ENCODE measurements around the gene TMEM144.

The TMEM144 gene

DNA sequence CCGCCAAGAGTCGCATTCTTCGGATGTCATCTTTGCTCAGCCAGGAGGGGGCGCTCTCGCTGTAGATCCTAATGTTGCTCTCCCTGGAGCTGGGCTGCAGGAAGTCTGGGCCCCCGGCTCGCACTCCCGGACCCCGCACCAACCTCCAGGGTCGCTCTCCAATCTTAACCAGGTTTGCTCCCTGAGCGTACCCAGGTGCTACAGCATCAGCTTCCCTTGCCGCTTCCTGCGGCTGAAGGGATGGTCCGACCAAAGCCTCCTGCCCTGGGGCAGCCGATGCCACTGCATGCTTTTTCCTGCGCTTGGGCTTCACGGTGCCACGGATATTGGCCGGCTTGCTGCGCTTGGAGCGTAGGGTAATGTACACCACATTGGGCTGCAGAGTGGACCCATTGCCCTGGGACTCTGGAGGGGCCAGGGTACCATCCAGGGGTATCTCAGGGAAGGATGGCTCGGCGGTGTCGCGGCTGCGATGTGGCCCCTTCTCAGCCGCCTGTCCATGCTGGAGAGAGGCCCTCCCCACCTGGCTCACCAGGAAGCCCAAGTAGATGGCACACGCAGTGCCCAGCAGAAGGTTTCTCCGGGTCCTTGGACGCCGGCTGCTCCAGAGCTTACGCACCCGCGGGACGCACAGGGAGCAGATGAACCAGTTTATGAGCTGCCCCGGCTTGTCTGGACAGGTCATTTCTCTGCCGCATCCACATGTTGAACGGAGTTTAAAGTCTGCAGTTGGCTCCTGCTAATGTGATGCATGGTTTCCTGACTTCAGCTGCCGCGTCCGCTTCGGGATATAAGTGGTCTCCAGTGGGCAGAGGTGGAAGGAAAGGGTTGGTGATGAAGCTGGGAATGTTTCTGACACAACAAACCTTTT, 39.4 kb upstream of the TMEM144 start:
- FAIRE-seq (no peak), DNase-seq (ENCODE audit: insufficient read length) (no peak)
- TF ChIP-seq TAF1 (IDR thresholded peaks at IDR 0.05; ENCODE audit: borderline replicate concordance, low read depth, low read length): no peak
- no peak for TF ChIP-seq POLR2AphosphoS5 (IDR thresholded peaks at IDR 0.05; ENCODE audit: low read depth, low read length)
- no peak for TF ChIP-seq POLR2A (IDR thresholded peaks at IDR 0.05; ENCODE audit: low read depth, low read length)

GRCh38 chr4:158172261-158173258, 37.7 kb upstream of the TMEM144 start, which contains the start of gene GASK1B:
Gene GASK1B, minus strand, starts transcription at chr4:158173025. Its CDS starts 1,650 bp downstream, at chr4:158171375.
- FAIRE-seq (no peak), DNase-seq (ENCODE audit: insufficient read length) (no peak)
- no peak for TF ChIP-seq POLR2AphosphoS5 (IDR thresholded peaks at IDR 0.05; ENCODE audit: low read depth, low read length)
- no peak for TF ChIP-seq POLR2A (IDR thresholded peaks at IDR 0.05; ENCODE audit: low read depth, low read length)
- no peak for TF ChIP-seq TAF1 (IDR thresholded peaks at IDR 0.05; ENCODE audit: borderline replicate concordance, low read depth, low read length)

- no peak for FAIRE-seq
- TF ChIP-seq POLR2AphosphoS5 (IDR thresholded peaks at IDR 0.05; ENCODE audit: low read depth, low read length): no peak
Observed at GRCh38 chr4:158176108-158176507, 34.2 kb upstream of the TMEM144 start.

DNA sequence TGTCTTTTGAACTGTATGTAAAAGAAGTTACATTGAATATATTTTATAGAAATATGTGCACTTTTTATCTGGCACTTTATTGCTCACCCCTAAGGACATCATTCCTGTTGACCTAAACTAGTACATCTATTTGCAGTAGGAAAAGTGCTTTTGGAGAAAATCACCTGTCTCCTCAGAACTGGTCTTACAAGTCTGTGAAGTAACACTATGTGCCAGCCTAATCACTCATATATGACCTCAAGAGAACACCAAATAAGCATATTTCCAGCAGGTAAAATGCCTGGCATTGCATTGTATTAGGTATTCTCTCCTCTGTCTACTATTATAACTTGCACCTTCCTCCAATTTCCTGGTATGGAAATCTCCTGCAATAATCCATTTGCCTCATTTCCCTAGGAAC, 33.5 kb upstream of the TMEM144 start:
- no peak for FAIRE-seq

More at GRCh38 chr4:158176108-158176507, 34.2 kb upstream of the TMEM144 start:
- DNase-seq (ENCODE audit: insufficient read length): no peak

GRCh38 chr4:158179465-158179864, 30.8 kb upstream of the TMEM144 start:
- FAIRE-seq: no peak
- no peak for DNase-seq (ENCODE audit: insufficient read length)
- TF ChIP-seq POLR2AphosphoS5 (IDR thresholded peaks at IDR 0.05; ENCODE audit: low read depth, low read length): no peak
- no peak for TF ChIP-seq POLR2A (IDR thresholded peaks at IDR 0.05; ENCODE audit: low read depth, low read length)
- TF ChIP-seq TAF1 (IDR thresholded peaks at IDR 0.05; ENCODE audit: borderline replicate concordance, low read depth, low read length): no peak

More for the DNA sequence above, 33.5 kb upstream of the TMEM144 start:
- no peak for DNase-seq (ENCODE audit: insufficient read length)
- TF ChIP-seq POLR2A (IDR thresholded peaks at IDR 0.05; ENCODE audit: low read depth, low read length) (no peak), POLR2AphosphoS5 (IDR thresholded peaks at IDR 0.05; ENCODE audit: low read depth, low read length) (no peak), TAF1 (IDR thresholded peaks at IDR 0.05; ENCODE audit: borderline replicate concordance, low read depth, low read length) (no peak)

DNA sequence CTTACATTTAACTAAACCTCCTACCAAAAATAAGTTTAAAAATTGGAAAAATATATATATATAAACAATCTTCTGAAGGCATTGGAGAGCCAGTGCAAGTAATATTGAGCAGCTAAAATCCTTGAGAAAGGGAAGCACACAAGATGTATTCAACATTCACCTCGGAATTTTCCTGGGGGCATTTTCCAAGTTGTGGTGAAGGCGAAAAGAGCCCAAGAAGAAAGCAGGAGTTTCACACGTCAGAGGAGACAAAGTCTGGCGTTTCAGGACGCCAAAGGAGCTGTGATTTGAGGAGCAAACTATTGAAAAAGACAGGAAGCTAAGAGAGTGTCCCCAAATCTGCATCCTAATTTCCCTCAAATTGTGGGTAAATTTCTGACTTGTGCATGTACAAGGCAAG, 28.4 kb upstream of the TMEM144 start:
- TF ChIP-seq POLR2A (IDR thresholded peaks at IDR 0.05; ENCODE audit: low read depth, low read length): no peak
- no peak for TF ChIP-seq TAF1 (IDR thresholded peaks at IDR 0.05; ENCODE audit: borderline replicate concordance, low read depth, low read length)
- no peak for FAIRE-seq
- no peak for DNase-seq (ENCODE audit: insufficient read length)

- TF ChIP-seq TAF1 (IDR thresholded peaks at IDR 0.05; ENCODE audit: borderline replicate concordance, low read depth, low read length): no peak
- TF ChIP-seq POLR2AphosphoS5 (IDR thresholded peaks at IDR 0.05; ENCODE audit: low read depth, low read length): no peak
- TF ChIP-seq POLR2A (IDR thresholded peaks at IDR 0.05; ENCODE audit: low read depth, low read length): no peak
- no peak for DNase-seq (ENCODE audit: insufficient read length)
- FAIRE-seq: no peak
Observed at GRCh38 chr4:158182736-158183135, 27.6 kb upstream of the TMEM144 start.

DNA sequence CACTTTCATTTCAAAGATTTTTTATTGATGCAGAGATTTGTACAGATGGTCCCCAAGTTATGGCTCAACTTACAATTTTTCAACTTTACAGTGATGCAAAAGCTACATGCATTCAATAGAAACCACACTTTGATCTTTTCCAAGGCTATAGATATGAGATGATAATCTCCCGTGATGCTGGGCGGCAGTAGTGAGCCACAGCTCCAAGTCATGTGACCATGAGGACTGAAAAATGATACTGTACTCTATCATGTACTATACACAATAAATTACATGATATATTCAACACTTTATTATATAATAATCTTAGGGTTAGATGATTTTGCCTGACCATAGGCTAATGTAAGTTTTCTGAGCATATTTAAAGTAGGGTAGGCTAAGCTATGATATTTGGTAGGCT, 23.5 kb upstream of the TMEM144 start:
- TF ChIP-seq POLR2AphosphoS5 (IDR thresholded peaks at IDR 0.05; ENCODE audit: low read depth, low read length) (no peak), TAF1 (IDR thresholded peaks at IDR 0.05; ENCODE audit: borderline replicate concordance, low read depth, low read length) (no peak), POLR2A (IDR thresholded peaks at IDR 0.05; ENCODE audit: low read depth, low read length) (no peak)
- FAIRE-seq (no peak), DNase-seq (ENCODE audit: insufficient read length) (no peak)

- DNase-seq (ENCODE audit: insufficient read length) (no peak), FAIRE-seq (no peak)
- no peak for TF ChIP-seq TAF1 (IDR thresholded peaks at IDR 0.05; ENCODE audit: borderline replicate concordance, low read depth, low read length)
- no peak for TF ChIP-seq POLR2AphosphoS5 (IDR thresholded peaks at IDR 0.05; ENCODE audit: low read depth, low read length)
- TF ChIP-seq POLR2A (IDR thresholded peaks at IDR 0.05; ENCODE audit: low read depth, low read length): no peak
Observed at GRCh38 chr4:158189422-158189821, 20.9 kb upstream of the TMEM144 start.

- FAIRE-seq: no peak
- TF ChIP-seq POLR2A (IDR thresholded peaks at IDR 0.05; ENCODE audit: low read depth, low read length) (no peak), TAF1 (IDR thresholded peaks at IDR 0.05; ENCODE audit: borderline replicate concordance, low read depth, low read length) (no peak), POLR2AphosphoS5 (IDR thresholded peaks at IDR 0.05; ENCODE audit: low read depth, low read length) (no peak)
- no peak for DNase-seq (ENCODE audit: insufficient read length)
Observed at GRCh38 chr4:158190718-158191117, 19.6 kb upstream of the TMEM144 start.

- DNase-seq (ENCODE audit: insufficient read length): no peak
- TF ChIP-seq POLR2A (IDR thresholded peaks at IDR 0.05; ENCODE audit: low read depth, low read length) (no peak), TAF1 (IDR thresholded peaks at IDR 0.05; ENCODE audit: borderline replicate concordance, low read depth, low read length) (no peak), POLR2AphosphoS5 (IDR thresholded peaks at IDR 0.05; ENCODE audit: low read depth, low read length) (no peak)
- FAIRE-seq: no peak
Observed at GRCh38 chr4:158192439-158193158, 17.7 kb upstream of the TMEM144 start.
